GM12878 (cell line): ENCODE results near the gene VWA3B. TPM values are rescaled to one million over a fixed set of nuclear protein-coding genes. Genes with fewer than 3 reads are reported as not detected.

Experiments used
- ATAC-seq: fragments of 200-7000 bp; cut with Tn5 transposase; 3 replicates; pipeline ENCODE4 v1.9.1; 2020; ENCODE audit warnings: mild to moderate bottlenecking, moderate library complexity
- BruUV-seq: library from RNA; stranded (reverse); fragments of 400-500 nt; replicated peaks from 2 replicates; lab custom pipeline; 2021; lab: Mats Ljungman, UMichigan
- CTCF ChIA-PET: fragments of 300-600 bp; sonication (Branson Sonifier 250); formaldehyde crosslinking; extraction: SDS; loops from one replicate; lab custom pipeline; 2021; ENCODE audit warnings: inconsistent platforms; lab: Yijun Ruan, JAX
- POLR2A ChIA-PET: fragments of 350-600 bp; formaldehyde crosslinking; extraction: SDS; loops from one replicate; lab custom pipeline; 2021; ENCODE audit warnings: inconsistent platforms; lab: Charles Lee
- RAD21 ChIA-PET: fragments of 300-600 bp; sonication (Branson Sonifier 250); formaldehyde crosslinking; loops from one replicate; lab custom pipeline; 2023; ENCODE audit warnings: antibody characterized with exemption; ENCODE audit not compliant: unreplicated experiment; lab: Charles Lee
- SMC1A ChIA-PET: fragments of 300-600 bp; sonication (Branson Sonifier 250); formaldehyde crosslinking; loops from one replicate; lab custom pipeline; 2023; ENCODE audit not compliant: unreplicated experiment, uncharacterized antibody; lab: Charles Lee
- DNase-seq: peaks from one replicate; pipeline ENCODE4 v3.0.0-alpha.2; 2011; ENCODE audit warnings: low read depth, low spot score
- FAIRE-seq: peaks from 3 replicates; lab custom pipeline; 2011; peaks lifted over from hg19 to GRCh38; lab: Jason Lieb, UNC
- H2AFZ ChIP-seq: 2 replicates; pipeline ENCODE4 v1.6.0; 2011; ENCODE audit warnings: low read depth, low read length, control low read depth; ENCODE audit not compliant: control insufficient read depth
- H3K27ac ChIP-seq: 2 replicates; pipeline ENCODE4 v1.5.1; 2011; ENCODE audit warnings: control low read depth; ENCODE audit not compliant: control insufficient read depth, insufficient read depth
- H3K27me3 ChIP-seq, 2 experiments: replicated peaks in 1 of 2; 2 replicates each; pipeline versions ENCODE4 v1.6.0 to v1.6.1; 2011; ENCODE audit warnings: low read length in 1 of 2; ENCODE audit not compliant: control insufficient read depth in 2 of 2, insufficient read depth in 2 of 2
- H3K36me3 ChIP-seq, 2 experiments: 2 replicates each; pipeline ENCODE4 v1.5.1; 2011; ENCODE audit warnings: low read length in 1 of 2; ENCODE audit not compliant: control insufficient read depth in 2 of 2, insufficient read depth in 2 of 2
- H3K4me1 ChIP-seq: 2 replicates; pipeline ENCODE4 v1.6.1; 2011; ENCODE audit warnings: mild to moderate bottlenecking, low read length, moderate library complexity, mixed read lengths; ENCODE audit not compliant: control insufficient read depth, insufficient read depth
- H3K4me2 ChIP-seq: 2 replicates; pipeline ENCODE4 v1.6.0; 2011; ENCODE audit warnings: control low read depth; ENCODE audit not compliant: control insufficient read depth, insufficient read depth
- H3K4me3 ChIP-seq: fragments of 200-600 bp; sonication (generic); 2 replicates; pipeline ENCODE4 v1.5.1; 2016
- H3K79me2 ChIP-seq: 2 replicates; pipeline ENCODE4 v1.6.0; 2011; ENCODE audit warnings: low read length; ENCODE audit not compliant: control insufficient read depth, insufficient read depth
- H3K9ac ChIP-seq: 2 replicates; pipeline ENCODE4 v1.8.0; 2011; ENCODE audit warnings: low read length, control low read depth, mixed read lengths; ENCODE audit not compliant: control insufficient read depth, insufficient read depth
- H3K9me3 ChIP-seq: replicated peaks from 3 replicates; pipeline ENCODE4 v1.5.1; 2011; ENCODE audit warnings: mild to moderate bottlenecking, low read length; ENCODE audit not compliant: control insufficient read depth, insufficient read depth
- H4K20me1 ChIP-seq: 2 replicates; pipeline ENCODE4 v1.6.0; 2011; ENCODE audit not compliant: control insufficient read depth, insufficient read depth
- ATF3 ChIP-seq: IDR thresholded peaks from 2 replicates; pipeline ENCODE4 v1.6.1; 2011; ENCODE audit warnings: low read depth, mild to moderate bottlenecking, low read length, moderate library complexity, borderline replicate concordance; ENCODE audit errors: extremely low read depth
- CEBPB ChIP-seq, 2 experiments: fragments of 150-350 bp in 1 of 2; IDR thresholded peaks; 2 replicates each; pipeline ENCODE4 v1.6.1; 2012 to 2014; ENCODE audit warnings: low read depth in 2 of 2, low read length in 2 of 2, borderline replicate concordance in 1 of 2, inconsistent platforms in 1 of 2
- EED ChIP-seq: sonication (generic); IDR thresholded peaks from 2 replicates; pipeline ENCODE4 v1.6.1; 2016; ENCODE audit warnings: antibody characterized with exemption, low read depth
- ETV6 ChIP-seq, 2 experiments: fragments of 450-650 bp in 1 of 2; IDR thresholded peaks in 1 of 2; conservative IDR thresholded peaks in 1 of 2; 2 replicates each; pipeline ENCODE4 v1.6.1; 2014; ENCODE audit warnings: antibody characterized with exemption in 1 of 2, borderline replicate concordance in 1 of 2, low read depth in 1 of 2, mild to moderate bottlenecking in 1 of 2, moderate library complexity in 1 of 2
- HCFC1 ChIP-seq: fragments of 150-350 bp; IDR thresholded peaks from 2 replicates; pipeline ENCODE4 v1.6.1; 2014; ENCODE audit warnings: low read length
- HDAC2 ChIP-seq: fragments of 200-600 bp; sonication (generic); IDR thresholded peaks from 2 replicates; pipeline ENCODE4 v1.6.1; 2017
- KLF5 ChIP-seq: fragments of 450-650 bp; IDR thresholded peaks from 2 replicates; pipeline ENCODE4 v1.6.1; 2014; ENCODE audit warnings: mild to moderate bottlenecking; ENCODE audit not compliant: partially characterized antibody
- MTA3 ChIP-seq: IDR thresholded peaks from 2 replicates; pipeline ENCODE4 v1.6.1; 2012; ENCODE audit warnings: low read length, inconsistent platforms, borderline replicate concordance
- RCOR1 ChIP-seq: conservative IDR thresholded peaks from 2 replicates; pipeline ENCODE4 v1.6.1; 2012; ENCODE audit warnings: low read depth, low read length, improper control_type of control experiment
- STAT3 ChIP-seq: IDR thresholded peaks from 2 replicates; pipeline ENCODE4 v1.6.1; 2011; ENCODE audit warnings: low read depth, low read length, improper control_type of control experiment
- TCF12 ChIP-seq: IDR thresholded peaks from 2 replicates; pipeline ENCODE4 v1.6.1; 2011; ENCODE audit warnings: low read depth, mild to moderate bottlenecking, low read length
- ZBTB11 ChIP-seq: fragments of 450-650 bp; formaldehyde crosslinking; IDR thresholded peaks from 2 replicates; pipeline ENCODE4 v1.5.0; 2022; ENCODE audit warnings: mild to moderate bottlenecking, missing genetic modification characterization
- WGBS: methylation state at CpG from one replicate; pipeline ENCODE4 v1.1.6; 2016; ENCODE audit warnings: low lambda C conversion rate; ENCODE audit not compliant: insufficient replicate concordance, insufficient coverage; ENCODE audit errors: missing lambda C conversion rate; 5-methylcytosine and 5-hydroxymethylcytosine counted together
- in situ Hi-C: fragments of 300-500 bp; cut with MboI; formaldehyde crosslinking; loops from 9 replicates; pipeline ENCODE4 v1.14.3; 2018; ENCODE audit warnings: mixed read lengths
- intact Hi-C: fragments of 100-400 bp; cut with micrococcal nuclease; formaldehyde crosslinking; loops from one replicate; pipeline ENCODE4 v1.14.2; 2022; ENCODE audit not compliant: unreplicated experiment
- polyA plus RNA-seq, 11 experiments: library from polyadenylated mRNA; depleted of rRNA in 4 of 11; unstranded in 6 of 11; stranded (reverse) in 5 of 11; fragments of >200 nt; fragmentation: Nextera tagmentation in 4 of 11; fragmentation: Illumina TruSeq in 1 of 11; extraction: Ambion mirVana in 4 of 11; extraction: Trizol in 1 of 11; gene quantifications; 1 replicate in 1 of 11; 2 replicates in 10 of 11; pipeline versions ENCODE4 v1.2.1 to v1.2.3, GENCODE V29; 2011 to 2016; ENCODE audit warnings: inconsistent platforms in 2 of 11, missing spikeins in 2 of 11, low read depth in 1 of 11
- total RNA-seq, 4 experiments: library from RNA; depleted of rRNA in 3 of 4; stranded (reverse); fragments of >200 nt in 3 of 4; fragmentation: Illumina TruSeq in 1 of 4; extraction: Trizol in 1 of 4; gene quantifications; 2 replicates each; pipeline versions ENCODE4 v1.2.1 to v1.2.3, GENCODE V29; 2013 to 2021

Gene VWA3B
- total and polyA plus RNA-seq, 10 of the 15 experiments (the other 5 are each of a cell fraction or from before 2014, with no cell fraction given) = 0.04 to 0.86 (median 0.19) TPM; not detected in 4

GRCh38 chr2:98333922-98334321 lies 247.0 kb downstream of the VWA3B start:
- Histone ChIP-seq H3K9me3 (no peaks in the 10 kb centered on the region), H3K4me2 (no peak overlapping the region)
- no peak for DNase-seq
- TF ChIP-seq EED (no peak), RCOR1 (no peak), CEBPB (IDR thresholded peaks at IDR 0.05; ENCODE audit: borderline replicate concordance in 1 of 2, low read depth in 2 of 2, low read length in 2 of 2) (no peak), HCFC1 (no peak), ETV6 (conservative IDR thresholded peaks at IDR 0.05 in 1 of 2, IDR thresholded peaks at IDR 0.05 in 1 of 2; ENCODE audit: borderline replicate concordance in 1 of 2, low read depth in 1 of 2) (no peak)
- TF ChIP-seq, all 136 proteins: peak for 0
- Histone ChIP-seq H3K79me2 (no peaks in the 10 kb centered on the region), H3K4me3 (no peak overlapping the region), H4K20me1 (no peaks in the 10 kb centered on the region), H2AFZ (no peak overlapping the region), H3K36me3 (no peaks in the 10 kb centered on the region), H3K4me1 (no peaks in the 10 kb centered on the region), H3K27ac (no peak overlapping the region), H3K9ac (no peak overlapping the region), H3K27me3 (peaks cover 2 to 3% of the 10 kb centered on the region in 2 experiments; a peak in 3 of 4 replicates)
- POLR2A ChIA-PET = no interaction called here
- no peak for FAIRE-seq
- RAD21 ChIA-PET = interaction anchor here (0.6 kb wide), 1 partner anchor 509 kb away, joined by 3 read pairs; no protein-coding TSS in a partner anchor
- in situ Hi-C loops = no loop called here
- CTCF ChIA-PET = no interaction called here
- BruUV-seq = no TSS peak
- intact Hi-C loops = no loop called here
- 26% methylated on average over 2 of the region's 2 CpGs for WGBS
- no peak for ATAC-seq
- SMC1A ChIA-PET = interaction anchor here (0.7 kb wide), 1 partner anchor 466 kb away, joined by 3 read pairs; no protein-coding TSS in a partner anchor

- H3K36me3 ChIP-seq = no peaks in the 10 kb centered on the region
- no peak overlapping the region for H2AFZ ChIP-seq
- in situ Hi-C loops (no loop called here), intact Hi-C loops (no loop called here)
- H3K9me3 ChIP-seq = no peaks in the 10 kb centered on the region
- H3K4me1 ChIP-seq = no peaks in the 10 kb centered on the region
- no peaks in the 10 kb centered on the region for H4K20me1 ChIP-seq
- no peak overlapping the region for H3K9ac ChIP-seq
- BruUV-seq = no TSS peak
- DNase-seq (no peak), ATAC-seq (no peak), FAIRE-seq (no peak)
- ChIA-PET RAD21 (no interaction called here), CTCF (interaction anchor here (0.9 kb wide), 1 partner anchor 283 kb away, joined by 3 read pairs; no protein-coding TSS in a partner anchor), POLR2A (no interaction called here), SMC1A (interaction anchor here (0.7 kb wide), 1 partner anchor 466 kb away, joined by 3 read pairs; no protein-coding TSS in a partner anchor)
- peaks cover 2 to 3% of the 10 kb centered on the region in 2 experiments; a peak in 3 of 4 replicates for H3K27me3 ChIP-seq
- 13% methylated on average over 4 of the region's 4 CpGs for WGBS
- H3K4me2 ChIP-seq = no peak overlapping the region
- no peak overlapping the region for H3K27ac ChIP-seq
- H3K4me3 ChIP-seq = no peak overlapping the region
- H3K79me2 ChIP-seq = no peaks in the 10 kb centered on the region
- no peak for TF ChIP-seq ZBTB11 (CRISPR knock-in tag)
- TF ChIP-seq HDAC2 = no peak
- TF ChIP-seq ATF3 = no peak
- TF ChIP-seq TCF12 = no peak
- no peak for TF ChIP-seq KLF5
- TF ChIP-seq MTA3 = no peak
- TF ChIP-seq STAT3 = no peak
Observed at GRCh38 chr2:98334439-98335078, 247.6 kb downstream of the VWA3B start.
